H7 (cell line): ENCODE measurements around the gene NIM1K. TPM values are rescaled to one million over a fixed set of nuclear protein-coding genes. Genes with fewer than 3 reads are reported as not detected.
"Not testable (repeated sequence)": the region's sequence is repeated elsewhere in the genome, so short reads cannot be mapped to it uniquely, and the experiment has no call there.

Source experiments
- DNase-seq: peaks from one replicate; pipeline ENCODE4 v3.0.0; 2012
- H3K27me3 ChIP-seq: 2 replicates; pipeline ENCODE4 v1.6.0; 2011; ENCODE audit warnings: mild to moderate bottlenecking, low read length; ENCODE audit not compliant: control insufficient read depth, insufficient read depth
- H3K36me3 ChIP-seq: replicated peaks from 2 replicates; pipeline ENCODE4 v1.5.1; 2011; ENCODE audit warnings: low read length; ENCODE audit not compliant: control insufficient read depth, insufficient read depth
- H3K4me3 ChIP-seq: 2 replicates; pipeline ENCODE4 v1.5.1; 2011; ENCODE audit warnings: low read depth, mild to moderate bottlenecking, control low read depth, low read length, moderate library complexity; ENCODE audit not compliant: insufficient read depth
- total RNA-seq: library from RNA; depleted of rRNA; stranded (reverse); fragments of >200 nt; shearing (Covaris generic); gene quantifications from 2 replicates; pipeline ENCODE4 v1.2.3, GENCODE V29; 2014

The NIM1K gene
- total RNA-seq, 1 experiment from 2014 or later = not detected

GRCh38 chr5:43296835-43297234 is 104.8 kb downstream of the NIM1K start:
- H3K4me3 ChIP-seq = no peak overlapping the region
- peaks cover 50% of the 10 kb centered on the region for H3K36me3 ChIP-seq
- no peak for DNase-seq
- H3K27me3 ChIP-seq = no peaks in the 10 kb centered on the region

GRCh38 chr5:43298443-43298842 is 106.4 kb downstream of the NIM1K start:
- Histone ChIP-seq H3K36me3 (peaks cover 38% of the 10 kb centered on the region), H3K4me3 (no peak overlapping the region), H3K27me3 (no peaks in the 10 kb centered on the region)
- DNase-seq = no peak

- Histone ChIP-seq H3K4me3 (no peak overlapping the region), H3K27me3 (no peaks in the 10 kb centered on the region), H3K36me3 (peaks cover 26% of the 10 kb centered on the region)
- no peak for DNase-seq
Measured at GRCh38 chr5:43300112-43300511, 108.1 kb downstream of the NIM1K start.

GRCh38 chr5:43301653-43302091 is 109.6 kb downstream of the NIM1K start:
- no peak for DNase-seq
- no peak overlapping the region for H3K4me3 ChIP-seq
- peaks cover 15% of the 10 kb centered on the region for H3K36me3 ChIP-seq
- no peaks in the 10 kb centered on the region for H3K27me3 ChIP-seq

GRCh38 chr5:43302481-43302880 is 110.5 kb downstream of the NIM1K start:
- Histone ChIP-seq H3K27me3 (no peaks in the 10 kb centered on the region), H3K36me3 (peaks cover 8% of the 10 kb centered on the region), H3K4me3 (no peak overlapping the region)
- DNase-seq = no peak

GRCh38 chr5:43303242-43303641 is 111.2 kb downstream of the NIM1K start:
- Histone ChIP-seq H3K4me3 (no peak overlapping the region), H3K36me3 (peaks cover 5% of the 10 kb centered on the region), H3K27me3 (no peaks in the 10 kb centered on the region)
- no peak for DNase-seq

GRCh38 chr5:43304525-43304924 is 112.5 kb downstream of the NIM1K start:
- Histone ChIP-seq H3K4me3 (no peak overlapping the region), H3K27me3 (no peaks in the 10 kb centered on the region), H3K36me3 (peaks cover 3% of the 10 kb centered on the region)
- DNase-seq = no peak

- H3K4me3 ChIP-seq = no peak overlapping the region
- 0 out of 2 replicates have a peak, but pooled peaks cover 1% of the 10 kb centered on the region for H3K36me3 ChIP-seq
- no peaks in the 10 kb centered on the region for H3K27me3 ChIP-seq
- no peak for DNase-seq
Measured at GRCh38 chr5:43305948-43306565, 114.0 kb downstream of the NIM1K start.

- not testable (repeated sequence) for H3K36me3 ChIP-seq, H3K4me3 ChIP-seq, DNase-seq, H3K27me3 ChIP-seq
Measured at GRCh38 chr5:43306954-43307353, 114.9 kb downstream of the NIM1K start.

GRCh38 chr5:43309122-43309521 is 117.1 kb downstream of the NIM1K start:
- DNase-seq = no peak
- Histone ChIP-seq H3K27me3 (no peaks in the 10 kb centered on the region), H3K4me3 (no peak overlapping the region), H3K36me3 (0 out of 2 replicates have a peak, but pooled peaks cover 1% of the 10 kb centered on the region)

- H3K4me3 ChIP-seq = no peak overlapping the region
- no peaks in the 10 kb centered on the region for H3K27me3 ChIP-seq
- DNase-seq = no peak
- 0 out of 2 replicates have a peak, but pooled peaks cover 1% of the 10 kb centered on the region for H3K36me3 ChIP-seq
Measured at GRCh38 chr5:43309637-43310036, 117.6 kb downstream of the NIM1K start.

GRCh38 chr5:43312076-43312661 is 120.1 kb downstream of the NIM1K start:
- Histone ChIP-seq H3K36me3 (0 out of 2 replicates have a peak, but pooled peaks cover 1% of the 10 kb centered on the region), H3K4me3 (peak overlapping the region; percentile 91), H3K27me3 (no peaks in the 10 kb centered on the region)
- no peak for DNase-seq

- no peak for DNase-seq
- Histone ChIP-seq H3K4me3 (peak overlapping the region; percentile 91), H3K36me3 (0 out of 2 replicates have a peak, but pooled peaks cover 1% of the 10 kb centered on the region), H3K27me3 (no peaks in the 10 kb centered on the region)
Measured at GRCh38 chr5:43312699-43313034, 120.6 kb downstream of the NIM1K start.

- Histone ChIP-seq H3K4me3 (peak within 1 kb of the TSS; percentile 91), H3K27me3 (no peaks in the 10 kb centered on the region), H3K36me3 (0 out of 2 replicates have a peak, but pooled peaks cover 1% of the 10 kb centered on the region)
- DNase-seq = peak; percentile 95
Measured at GRCh38 chr5:43313035-43313853, 121.2 kb downstream of the NIM1K start, which contains the start of gene HMGCS1. Gene HMGCS1 (minus strand): TSS chr5:43313412. CDS start chr5:43298965, 14,447 bp downstream.
